ENCODE measurements around the gene AVEN.

DNA sequence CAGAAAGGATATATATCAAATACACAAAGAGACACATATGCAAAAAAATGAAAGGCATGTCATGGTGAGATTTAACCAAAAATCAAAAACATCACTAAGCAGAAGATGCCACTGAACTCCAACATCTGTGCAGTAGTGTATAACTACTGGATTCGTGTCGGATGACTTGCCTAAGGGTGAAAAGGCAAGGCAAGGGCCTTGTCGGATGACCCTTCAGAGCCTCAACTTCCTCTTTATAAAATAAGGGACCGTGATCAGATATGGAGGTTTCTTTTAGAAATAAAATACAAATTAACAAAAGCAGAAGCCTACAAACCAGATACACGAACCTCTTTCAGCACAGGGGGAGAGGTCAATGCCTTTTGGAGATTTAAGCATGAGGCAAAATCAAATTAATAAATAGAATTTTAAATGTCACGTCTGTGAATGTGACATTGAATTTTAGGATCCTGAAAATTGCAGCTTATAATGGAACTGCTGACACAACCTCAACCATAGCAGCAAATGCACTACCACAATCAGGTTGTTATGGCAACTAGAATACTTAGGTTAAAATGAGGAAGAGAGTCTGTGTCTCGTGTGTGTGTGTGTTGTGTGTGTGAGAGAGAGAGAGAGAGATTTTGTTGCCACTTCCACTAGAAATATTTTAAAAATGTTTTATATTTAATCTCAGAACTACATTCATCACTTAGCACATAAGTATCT, 79.0 kb downstream of the AVEN start:
- TF ChIP-seq, protein P1, sequence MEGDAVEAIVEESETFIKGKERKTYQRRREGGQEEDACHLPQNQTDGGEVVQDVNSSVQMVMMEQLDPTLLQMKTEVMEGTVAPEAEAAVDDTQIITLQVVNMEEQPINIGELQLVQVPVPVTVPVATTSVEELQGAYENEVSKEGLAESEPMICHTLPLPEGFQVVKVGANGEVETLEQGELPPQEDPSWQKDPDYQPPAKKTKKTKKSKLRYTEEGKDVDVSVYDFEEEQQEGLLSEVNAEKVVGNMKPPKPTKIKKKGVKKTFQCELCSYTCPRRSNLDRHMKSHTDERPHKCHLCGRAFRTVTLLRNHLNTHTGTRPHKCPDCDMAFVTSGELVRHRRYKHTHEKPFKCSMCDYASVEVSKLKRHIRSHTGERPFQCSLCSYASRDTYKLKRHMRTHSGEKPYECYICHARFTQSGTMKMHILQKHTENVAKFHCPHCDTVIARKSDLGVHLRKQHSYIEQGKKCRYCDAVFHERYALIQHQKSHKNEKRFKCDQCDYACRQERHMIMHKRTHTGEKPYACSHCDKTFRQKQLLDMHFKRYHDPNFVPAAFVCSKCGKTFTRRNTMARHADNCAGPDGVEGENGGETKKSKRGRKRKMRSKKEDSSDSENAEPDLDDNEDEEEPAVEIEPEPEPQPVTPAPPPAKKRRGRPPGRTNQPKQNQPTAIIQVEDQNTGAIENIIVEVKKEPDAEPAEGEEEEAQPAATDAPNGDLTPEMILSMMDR (conservative IDR thresholded peaks at IDR 0.05; ENCODE audit: low read depth in 2 of 2) = no peak
- TF ChIP-seq POLR2AphosphoS5 (IDR thresholded peaks at IDR 0.05; ENCODE audit: low read depth) (no peak), EZH2phosphoT487 (IDR thresholded peaks at IDR 0.05; ENCODE audit: unreplicated experiment) (no peak), EZH2 (IDR thresholded peaks at IDR 0.05; ENCODE audit: low read depth, unreplicated experiment) (no peak), CREB1 (CRISPR knock-in tag; IDR thresholded peaks at IDR 0.05; ENCODE audit: low read depth) (no peak)
- TF ChIP-seq, protein P2, sequence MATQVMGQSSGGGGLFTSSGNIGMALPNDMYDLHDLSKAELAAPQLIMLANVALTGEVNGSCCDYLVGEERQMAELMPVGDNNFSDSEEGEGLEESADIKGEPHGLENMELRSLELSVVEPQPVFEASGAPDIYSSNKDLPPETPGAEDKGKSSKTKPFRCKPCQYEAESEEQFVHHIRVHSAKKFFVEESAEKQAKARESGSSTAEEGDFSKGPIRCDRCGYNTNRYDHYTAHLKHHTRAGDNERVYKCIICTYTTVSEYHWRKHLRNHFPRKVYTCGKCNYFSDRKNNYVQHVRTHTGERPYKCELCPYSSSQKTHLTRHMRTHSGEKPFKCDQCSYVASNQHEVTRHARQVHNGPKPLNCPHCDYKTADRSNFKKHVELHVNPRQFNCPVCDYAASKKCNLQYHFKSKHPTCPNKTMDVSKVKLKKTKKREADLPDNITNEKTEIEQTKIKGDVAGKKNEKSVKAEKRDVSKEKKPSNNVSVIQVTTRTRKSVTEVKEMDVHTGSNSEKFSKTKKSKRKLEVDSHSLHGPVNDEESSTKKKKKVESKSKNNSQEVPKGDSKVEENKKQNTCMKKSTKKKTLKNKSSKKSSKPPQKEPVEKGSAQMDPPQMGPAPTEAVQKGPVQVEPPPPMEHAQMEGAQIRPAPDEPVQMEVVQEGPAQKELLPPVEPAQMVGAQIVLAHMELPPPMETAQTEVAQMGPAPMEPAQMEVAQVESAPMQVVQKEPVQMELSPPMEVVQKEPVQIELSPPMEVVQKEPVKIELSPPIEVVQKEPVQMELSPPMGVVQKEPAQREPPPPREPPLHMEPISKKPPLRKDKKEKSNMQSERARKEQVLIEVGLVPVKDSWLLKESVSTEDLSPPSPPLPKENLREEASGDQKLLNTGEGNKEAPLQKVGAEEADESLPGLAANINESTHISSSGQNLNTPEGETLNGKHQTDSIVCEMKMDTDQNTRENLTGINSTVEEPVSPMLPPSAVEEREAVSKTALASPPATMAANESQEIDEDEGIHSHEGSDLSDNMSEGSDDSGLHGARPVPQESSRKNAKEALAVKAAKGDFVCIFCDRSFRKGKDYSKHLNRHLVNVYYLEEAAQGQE (IDR thresholded peaks at IDR 0.05; ENCODE audit: unreplicated experiment) = no peak

Measured in GM23338 (cell line).